Trophoblast cell (in vitro differentiated cells and primary cell): ENCODE data around the gene C9orf78.
A peak's percentile ranks its signal among the peaks of the same experiment; 100 is the strongest.

Experiments
- DNase-seq, 2 donors: peaks; one replicate each; pipeline ENCODE4 v3.0.0-alpha.2; 2016
- H2AFZ ChIP-seq: 2 replicates; pipeline ENCODE4 v1.6.1; 2013; ENCODE audit warnings: low read length, moderate library complexity, mild to moderate bottlenecking; ENCODE audit not compliant: insufficient read depth, poor library complexity
- H2AK5ac ChIP-seq: 2 replicates; pipeline ENCODE4 v1.6.1; 2013; ENCODE audit warnings: mild to moderate bottlenecking, low read length
- H2BK120ac ChIP-seq: 2 replicates; pipeline ENCODE4 v1.6.1; 2013; ENCODE audit warnings: low read length, mild to moderate bottlenecking, moderate library complexity; ENCODE audit not compliant: insufficient read depth, poor library complexity
- H2BK12ac ChIP-seq: 2 replicates; pipeline ENCODE4 v1.6.1; 2013; ENCODE audit warnings: mild to moderate bottlenecking, low read length, moderate library complexity
- H2BK5ac ChIP-seq: 2 replicates; pipeline ENCODE4 v1.6.1; 2013; ENCODE audit warnings: low read length, low read depth, moderate library complexity, mild to moderate bottlenecking; ENCODE audit not compliant: poor library complexity
- H3K14ac ChIP-seq: 2 replicates; pipeline ENCODE4 v1.6.1; 2013; ENCODE audit warnings: mild to moderate bottlenecking, low read length
- H3K18ac ChIP-seq: 2 replicates; pipeline ENCODE4 v1.6.1; 2013; ENCODE audit warnings: mild to moderate bottlenecking, low read length
- H3K23ac ChIP-seq: 2 replicates; pipeline ENCODE4 v1.6.1; 2013; ENCODE audit warnings: low read length
- H3K27ac ChIP-seq: 2 replicates; pipeline ENCODE4 v1.5.1; 2013; ENCODE audit warnings: low read depth, mild to moderate bottlenecking, inconsistent platforms, low read length, moderate library complexity
- H3K27me3 ChIP-seq: 2 replicates; pipeline ENCODE4 v1.6.1; 2013; ENCODE audit warnings: inconsistent platforms, mild to moderate bottlenecking, low read length, moderate library complexity; ENCODE audit not compliant: insufficient read depth
- H3K36me3 ChIP-seq, 2 experiments: 1 replicate in 1 of 2; 2 replicates in 1 of 2; pipeline ENCODE4 v1.6.1; 2013; ENCODE audit warnings: low read length in 2 of 2, mild to moderate bottlenecking in 2 of 2, moderate library complexity in 1 of 2; ENCODE audit not compliant: insufficient read depth in 2 of 2, control insufficient read depth in 1 of 2
- H3K4ac ChIP-seq: 2 replicates; pipeline ENCODE4 v1.6.1; 2013; ENCODE audit warnings: low read depth, mild to moderate bottlenecking, low read length, moderate library complexity
- H3K4me1 ChIP-seq, 2 experiments: 1 replicate in 1 of 2; 2 replicates in 1 of 2; pipeline ENCODE4 v1.6.1; 2013; ENCODE audit warnings: low read length in 2 of 2, mild to moderate bottlenecking in 2 of 2, moderate library complexity in 1 of 2; ENCODE audit not compliant: insufficient read depth in 2 of 2, control insufficient read depth in 1 of 2
- H3K4me2 ChIP-seq: 2 replicates; pipeline ENCODE4 v1.6.1; 2013; ENCODE audit warnings: inconsistent platforms, mild to moderate bottlenecking, low read length, moderate library complexity
- H3K4me3 ChIP-seq: 2 replicates; pipeline ENCODE4 v1.5.1; 2013; ENCODE audit warnings: mild to moderate bottlenecking, low read depth, low read length, inconsistent platforms
- H3K79me1 ChIP-seq: one replicate; pipeline ENCODE4 v1.6.1; 2013; ENCODE audit warnings: low read length
- H3K79me2 ChIP-seq: 2 replicates; pipeline ENCODE4 v1.6.1; 2013; ENCODE audit warnings: low read length, mild to moderate bottlenecking; ENCODE audit not compliant: control insufficient read depth, insufficient read depth, poor library complexity
- H3K9ac ChIP-seq: 2 replicates; pipeline ENCODE4 v1.6.1; 2013; ENCODE audit warnings: mild to moderate bottlenecking, low read length
- H3K9me3 ChIP-seq: 2 replicates; pipeline ENCODE4 v1.6.1; 2013; ENCODE audit warnings: low read depth, mild to moderate bottlenecking, control low read depth, inconsistent platforms, low read length; ENCODE audit not compliant: insufficient read depth
- H4K12ac ChIP-seq: 2 replicates; pipeline ENCODE4 v1.6.1; 2013; ENCODE audit warnings: low read depth, mild to moderate bottlenecking, low read length, moderate library complexity
- H4K8ac ChIP-seq: 2 replicates; pipeline ENCODE4 v1.6.1; 2013; ENCODE audit warnings: low read depth, mild to moderate bottlenecking, low read length, moderate library complexity
- H4K91ac ChIP-seq: one replicate; pipeline ENCODE4 v1.6.1; 2013; ENCODE audit warnings: low read depth, mild to moderate bottlenecking, low read length, moderate library complexity
- WGBS: extraction: QIAGEN DNeasy Blood & Tissue Kit; methylation state at CpG from one replicate; pipeline ENCODE4 v1.1.7; 2013; ENCODE audit warnings: missing lambda C conversion rate; ENCODE audit not compliant: insufficient read length, insufficient coverage; ENCODE audit errors: extremely low coverage; 5-methylcytosine and 5-hydroxymethylcytosine counted together

Gene C9orf78

GRCh38 chr9:129839324-129840023 lies 4.4 kb upstream of the C9orf78 start:
- Histone ChIP-seq H3K4me2 (no peak overlapping the region), H3K4ac (no peak overlapping the region), H2BK120ac (no peak overlapping the region), H3K9ac (no peak overlapping the region), H3K14ac (no peak overlapping the region), H3K18ac (no peak overlapping the region), H3K27me3 (no peaks in the 10 kb centered on the region), H2AFZ (no peak overlapping the region), H4K91ac (no peak overlapping the region), H2BK5ac (no peak overlapping the region), H2AK5ac (no peak overlapping the region), H4K12ac (no peak overlapping the region), H3K36me3 (no peaks in the 10 kb centered on the region), H3K23ac (no peak overlapping the region), H3K79me1 (peaks cover 9% of the 10 kb centered on the region), H3K4me3 (peak overlapping the region; percentile 10), H3K9me3 (no peaks in the 10 kb centered on the region), H3K79me2 (peaks cover 4% of the 10 kb centered on the region), H3K4me1 (peaks cover 4 to 8% of the 10 kb centered on the region in 2 experiments), H4K8ac (no peak overlapping the region), H2BK12ac (no peak overlapping the region), H3K27ac (no peak overlapping the region)
- no peak for DNase-seq
- no CpG with 5 or more reads among the region's 10 CpGs for WGBS

GRCh38 chr9:129838707-129839259 lies 3.7 kb upstream of the C9orf78 start:
- H3K4me2 ChIP-seq = no peak overlapping the region

GRCh38 chr9:129836311-129837007 lies 1.4 kb upstream of the C9orf78 start:
- no peak overlapping the region for H3K4ac ChIP-seq
- H3K36me3 ChIP-seq = peaks cover 7 to 9% of the 10 kb centered on the region in 2 experiments
- H3K27ac ChIP-seq = no peak overlapping the region
- no peak overlapping the region for H3K14ac ChIP-seq
- H2BK5ac ChIP-seq = no peak overlapping the region
- peaks cover 7 to 10% of the 10 kb centered on the region in 2 experiments for H3K4me1 ChIP-seq
- no peak overlapping the region for H2BK12ac ChIP-seq
- WGBS = no CpG with 5 or more reads among the region's 16 CpGs
- H3K9me3 ChIP-seq = no peaks in the 10 kb centered on the region
- no peak overlapping the region for H3K9ac ChIP-seq
- no peak overlapping the region for H4K91ac ChIP-seq
- no peak overlapping the region for H4K12ac ChIP-seq
- H3K18ac ChIP-seq = no peak overlapping the region
- H3K79me2 ChIP-seq = peaks cover 4% of the 10 kb centered on the region
- H3K4me3 ChIP-seq = no peak overlapping the region
- H2AK5ac ChIP-seq = no peak overlapping the region
- DNase-seq = no peak
- no peak overlapping the region for H2BK120ac ChIP-seq
- peaks cover 9% of the 10 kb centered on the region for H3K79me1 ChIP-seq
- no peaks in the 10 kb centered on the region for H3K27me3 ChIP-seq
- no peak overlapping the region for H3K23ac ChIP-seq
- H4K8ac ChIP-seq = no peak overlapping the region
- H2AFZ ChIP-seq = no peak overlapping the region
- peak overlapping the region; percentile 94 for H3K4me2 ChIP-seq

More at GRCh38 chr9:129838707-129839259, 3.7 kb upstream of the C9orf78 start:
- Histone ChIP-seq H4K8ac (no peak overlapping the region), H4K12ac (no peak overlapping the region), H3K9me3 (no peaks in the 10 kb centered on the region), H3K27me3 (no peaks in the 10 kb centered on the region), H3K23ac (no peak overlapping the region), H2BK120ac (no peak overlapping the region), H2AK5ac (no peak overlapping the region), H3K18ac (no peak overlapping the region), H3K79me1 (peaks cover 9% of the 10 kb centered on the region), H3K4me3 (no peak overlapping the region), H2BK12ac (no peak overlapping the region), H3K79me2 (peaks cover 4% of the 10 kb centered on the region), H3K36me3 (no peaks in the 10 kb centered on the region), H3K4me1 (peaks cover 7 to 10% of the 10 kb centered on the region in 2 experiments), H2AFZ (no peak overlapping the region), H4K91ac (no peak overlapping the region), H3K27ac (no peak overlapping the region), H2BK5ac (no peak overlapping the region), H3K4ac (no peak overlapping the region), H3K9ac (no peak overlapping the region), H3K14ac (no peak overlapping the region)
- DNase-seq = no peak
- WGBS = no CpG with 5 or more reads among the region's 12 CpGs

GRCh38 chr9:129835860-129836223 lies 767 bp upstream of the C9orf78 start:
- Histone ChIP-seq H3K4me1 (peaks cover 7 to 10% of the 10 kb centered on the region in 2 experiments), H3K4me2 (peak overlapping the region; percentile 94), H3K27ac (no peak overlapping the region), H2BK12ac (no peak overlapping the region), H4K12ac (no peak overlapping the region), H3K79me2 (peaks cover 4% of the 10 kb centered on the region), H2AFZ (peak overlapping the region; percentile 57), H4K91ac (peak overlapping the region; percentile 80), H3K79me1 (peaks cover 9% of the 10 kb centered on the region), H3K27me3 (no peaks in the 10 kb centered on the region), H2BK5ac (peak overlapping the region; percentile 65), H3K9me3 (no peaks in the 10 kb centered on the region), H2AK5ac (no peak overlapping the region), H3K9ac (peak overlapping the region; percentile 76), H3K23ac (no peak overlapping the region), H3K36me3 (peaks cover 11 to 12% of the 10 kb centered on the region in 2 experiments), H3K14ac (peak overlapping the region; percentile 12), H3K18ac (peak overlapping the region; percentile 59), H3K4ac (peak overlapping the region; percentile 3), H4K8ac (peak overlapping the region; percentile 80), H2BK120ac (no peak overlapping the region), H3K4me3 (peak overlapping the region; percentile 79)
- DNase-seq = no peak
- no CpG with 5 or more reads among the region's 19 CpGs for WGBS
